GM19328 (cell line): ENCODE results near the gene DHX9.
A peak's percentile ranks its signal among the peaks of the same experiment; 100 is the strongest.

ENCODE experiments used
- ATAC-seq: cut with Tn5 transposase; IDR thresholded peaks from one replicate; pipeline ENCODE4 v1.9.1; 2021; ENCODE audit warnings: mild to moderate bottlenecking, moderate library complexity; ENCODE audit not compliant: unreplicated experiment

DHX9 gene

DNA sequence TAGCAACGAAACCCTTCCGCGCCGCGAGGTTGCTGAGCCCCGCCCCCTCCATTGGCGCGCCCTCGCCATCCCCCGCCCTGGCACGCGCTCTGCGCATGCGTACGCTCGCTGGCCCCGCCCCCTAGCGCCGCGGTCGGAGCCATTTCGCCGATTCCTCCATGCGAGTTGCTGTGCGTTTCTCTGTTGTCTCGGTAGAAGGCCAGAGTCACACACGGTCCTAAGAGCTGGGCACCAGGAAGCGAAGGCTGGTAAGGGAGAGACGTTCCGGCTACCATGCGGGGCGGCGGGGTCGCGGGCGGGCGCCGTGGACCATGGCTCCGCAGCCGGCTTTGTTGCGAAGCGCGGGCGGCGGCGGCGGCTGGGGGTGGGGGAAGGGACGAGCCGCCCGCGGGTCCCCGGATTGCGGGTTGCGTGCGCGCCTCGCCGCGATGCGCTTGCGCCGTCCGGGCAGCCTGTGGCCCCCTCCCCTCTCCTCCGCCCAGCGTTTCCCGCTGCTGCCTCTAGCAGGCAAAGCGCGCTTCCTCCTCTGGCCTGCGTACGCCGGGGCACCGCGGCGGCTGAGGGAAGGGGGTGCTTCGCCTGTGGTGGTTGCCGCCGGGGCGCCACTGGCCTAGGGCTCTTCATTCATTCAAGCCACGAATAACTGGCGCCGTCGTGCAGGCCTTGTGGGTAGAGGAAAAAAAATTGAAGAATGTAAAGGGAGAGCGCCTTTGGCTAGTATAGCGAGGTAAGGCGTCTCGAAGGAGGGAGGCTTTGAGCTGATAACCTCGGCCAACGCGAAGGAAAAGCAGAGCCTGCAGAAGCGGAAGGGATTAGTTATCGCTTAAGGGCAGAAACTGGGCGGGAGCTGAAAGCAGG lies at the start of gene DHX9:
Gene DHX9 (plus strand): TSS at position 139 of the 858 bp plus-strand sequence. CDS start 3,220 bp downstream, outside the sequence.
- peak; percentile 81 for ATAC-seq

DNA sequence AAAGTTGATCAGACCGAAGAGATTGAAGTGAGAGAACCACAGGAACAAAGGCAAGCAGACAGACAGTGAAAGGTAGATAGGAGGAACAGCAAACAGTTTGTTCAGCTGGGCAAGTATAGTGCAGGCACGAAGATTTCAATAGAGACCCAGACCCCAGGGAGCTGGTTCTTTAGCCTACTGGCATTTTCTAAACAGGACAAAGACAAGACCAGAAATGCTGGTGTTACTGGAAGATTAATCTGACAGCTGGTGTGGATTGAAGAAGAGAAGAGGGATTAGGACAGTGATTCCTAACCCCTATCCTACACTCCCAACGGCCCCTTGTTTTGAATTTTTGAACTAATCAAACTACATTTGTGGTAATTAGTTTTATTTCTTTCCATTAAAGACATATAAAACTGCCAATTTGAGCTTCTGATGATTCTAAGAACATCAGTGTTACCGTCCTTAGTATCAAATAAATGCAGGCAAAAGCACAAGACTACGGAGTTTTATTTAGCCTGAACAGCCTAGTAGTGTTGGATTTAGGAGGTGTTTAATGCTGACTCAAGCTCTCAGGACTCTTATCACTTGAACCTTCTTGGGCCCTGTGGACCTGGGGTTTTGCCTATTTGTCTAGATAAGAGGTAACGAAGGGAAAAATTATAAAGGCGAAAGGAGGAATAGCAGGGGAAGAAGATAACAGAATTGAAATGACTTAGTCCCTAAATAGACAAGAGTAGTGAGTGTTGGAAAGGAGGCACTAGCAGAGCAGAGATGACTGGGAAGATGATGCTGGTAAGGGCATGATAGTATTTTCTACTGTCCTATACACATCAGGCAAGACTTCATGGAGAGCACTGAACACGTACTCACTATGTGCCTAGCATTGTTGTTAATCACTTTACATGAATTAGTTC lies 47.6 kb upstream of the DHX9 start:
- no peak for ATAC-seq

DNA sequence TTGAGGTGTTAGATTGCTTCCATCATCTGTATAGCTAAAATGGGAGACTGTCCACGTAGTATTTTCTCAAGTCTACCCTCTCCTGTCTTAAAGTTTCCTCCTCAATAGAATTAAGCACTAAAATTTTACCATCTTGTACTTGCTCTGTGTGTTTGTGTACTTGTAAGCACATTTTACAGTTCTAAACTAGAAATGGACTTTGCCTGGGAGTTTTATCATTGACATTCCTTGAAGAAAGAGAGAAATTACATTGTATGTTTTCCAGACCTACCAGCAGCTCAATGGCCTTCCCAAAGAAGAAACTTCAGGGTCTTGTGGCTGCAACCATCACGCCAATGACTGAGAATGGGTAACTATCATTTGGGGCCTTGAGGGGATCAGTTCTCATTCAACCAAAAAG lies 45.1 kb upstream of the DHX9 start:
- no peak for ATAC-seq

DNA sequence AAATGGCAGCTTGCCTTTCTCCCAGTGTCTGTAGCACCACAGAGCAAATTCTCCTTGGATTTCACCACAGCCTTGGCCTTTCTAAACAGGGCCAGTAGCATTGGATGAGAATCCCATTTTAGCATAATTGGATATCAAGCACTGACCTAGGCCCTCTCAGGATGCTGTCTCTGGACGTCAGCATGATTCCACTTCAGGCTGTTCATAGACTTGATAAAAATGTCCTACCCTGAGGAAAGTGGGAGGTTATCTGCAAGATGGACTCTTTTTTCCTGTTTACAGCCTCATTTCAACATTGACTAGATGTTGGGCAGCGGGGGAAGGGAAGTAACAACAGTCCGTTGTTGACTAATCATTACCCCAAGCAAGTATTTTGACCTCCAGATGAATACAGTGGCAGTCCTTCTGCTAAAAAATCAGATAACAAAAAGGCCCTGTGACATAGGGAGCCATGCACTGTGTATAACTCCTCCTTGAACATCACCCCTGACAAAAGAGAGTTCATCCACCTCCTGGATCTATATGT lies 44.4 kb upstream of the DHX9 start:
- ATAC-seq: no peak

DNA sequence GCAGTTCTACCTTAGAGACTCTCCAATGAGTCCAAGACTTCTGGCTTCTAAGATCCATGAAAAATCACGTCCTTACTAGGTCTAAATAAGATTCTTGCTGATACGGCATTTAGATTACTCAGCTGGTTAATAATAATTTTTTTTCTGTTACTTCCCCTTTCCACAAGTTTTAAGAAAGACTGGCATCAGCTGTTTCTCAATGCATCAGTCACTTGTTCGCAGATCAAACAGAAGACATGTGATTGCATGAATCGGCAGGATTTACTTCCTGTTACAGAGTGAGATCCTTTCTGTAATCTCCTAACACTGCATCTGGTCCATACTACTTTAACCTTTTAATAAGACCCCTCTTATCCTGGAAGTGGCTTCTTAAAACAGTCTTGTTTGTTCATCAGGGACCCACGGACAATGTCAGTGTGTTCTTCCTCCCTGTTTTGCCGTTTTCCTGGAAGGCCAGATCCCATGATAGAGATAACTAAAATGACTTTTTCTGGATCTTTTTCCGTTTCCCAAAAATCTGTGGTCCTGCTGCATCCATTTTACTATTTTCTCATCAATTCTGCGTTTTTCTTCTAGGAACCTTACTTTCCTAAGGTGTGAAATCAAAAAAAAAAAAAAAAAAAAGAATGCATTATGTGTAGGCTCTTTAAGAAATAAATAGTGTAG lies 43.5 kb upstream of the DHX9 start:
- ATAC-seq: no peak

DNA sequence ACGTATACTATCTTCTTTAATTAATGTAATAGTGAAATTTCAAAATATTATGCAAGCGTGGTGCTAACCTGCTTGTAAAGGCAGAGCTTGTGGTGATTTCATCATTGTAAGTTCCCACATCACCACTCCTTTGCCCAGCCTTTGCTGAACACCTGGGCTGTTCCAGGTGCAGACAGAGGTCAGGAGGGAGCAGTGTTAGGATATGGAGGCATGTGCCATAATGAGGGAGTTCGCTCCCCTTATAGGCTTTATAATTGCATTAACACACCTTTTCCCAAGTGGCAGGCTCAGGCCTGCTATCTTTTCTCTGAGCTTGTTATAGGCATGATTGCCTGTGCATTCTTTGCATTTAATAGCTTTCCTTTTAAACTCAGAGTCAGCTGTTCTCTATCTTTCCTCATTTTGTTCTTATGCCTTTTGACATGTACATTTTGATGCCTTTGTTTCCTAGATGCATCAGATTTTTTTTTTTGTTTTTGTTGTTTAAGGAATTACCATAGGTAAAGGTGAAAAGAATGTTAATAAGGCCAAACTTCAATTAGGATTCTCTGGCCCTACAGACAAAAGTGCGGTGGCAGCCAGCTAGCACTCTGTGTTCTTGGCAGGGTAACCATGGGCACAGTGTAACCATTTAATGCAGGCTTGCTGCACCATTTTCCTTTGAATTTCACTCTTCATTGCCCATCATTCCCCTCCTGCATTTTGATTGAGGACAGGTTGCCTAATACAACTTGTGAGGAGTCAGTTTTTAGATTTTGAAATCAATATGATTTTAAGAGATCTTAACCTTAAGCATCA lies 36.9 kb upstream of the DHX9 start:
- ATAC-seq: no peak

DNA sequence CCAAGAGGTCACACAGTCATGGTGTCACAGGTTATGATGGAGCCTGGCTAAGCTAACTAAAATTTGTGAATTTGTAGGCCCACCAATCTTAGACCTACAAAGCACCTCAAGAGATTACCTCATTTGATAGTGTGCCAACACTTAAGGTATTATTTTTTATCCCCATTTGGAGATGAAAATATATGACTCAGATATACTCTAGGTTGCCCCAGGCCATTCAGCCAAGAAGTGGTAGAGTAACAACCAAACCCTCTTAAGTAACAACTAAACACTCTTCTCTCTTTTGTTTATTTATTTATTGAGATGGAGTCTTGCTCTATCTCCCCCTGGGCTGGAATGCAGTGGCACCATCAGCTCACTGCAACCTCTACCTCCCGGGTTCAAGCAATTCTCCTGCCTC lies 35.3 kb upstream of the DHX9 start:
- no peak for ATAC-seq

DNA sequence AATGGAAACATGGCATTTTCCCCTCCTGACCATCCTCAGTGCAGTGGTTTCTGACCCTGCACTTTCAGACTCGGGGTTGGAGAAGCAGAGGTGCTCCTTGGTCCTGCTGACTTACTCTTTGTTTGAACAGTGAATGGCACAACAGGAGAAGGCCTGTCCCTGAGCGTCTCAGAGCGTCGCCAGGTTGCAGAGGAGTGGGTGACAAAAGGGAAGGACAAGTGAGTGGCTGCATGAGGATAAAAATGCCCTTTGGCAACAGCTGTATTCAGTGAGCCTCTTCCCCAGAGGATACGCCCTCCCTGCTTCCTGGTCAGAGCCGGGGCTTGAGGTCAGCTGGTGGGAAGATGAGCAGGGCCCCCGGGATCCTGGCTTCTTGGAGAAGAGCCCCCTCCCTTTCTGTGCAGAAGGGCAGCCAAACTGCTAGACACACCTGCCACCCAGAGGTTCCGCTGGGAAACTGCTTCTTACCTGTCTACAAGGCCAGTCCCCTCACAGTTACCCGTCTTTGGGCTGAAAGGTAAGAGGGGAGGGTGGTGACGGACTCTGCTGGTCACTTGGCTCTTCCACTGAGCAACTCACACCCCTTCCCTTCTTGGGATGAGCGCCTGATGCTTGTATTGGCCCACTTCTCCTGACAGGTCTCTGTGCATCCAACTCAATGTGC lies 33.0 kb upstream of the DHX9 start:
- ATAC-seq: no peak

DNA sequence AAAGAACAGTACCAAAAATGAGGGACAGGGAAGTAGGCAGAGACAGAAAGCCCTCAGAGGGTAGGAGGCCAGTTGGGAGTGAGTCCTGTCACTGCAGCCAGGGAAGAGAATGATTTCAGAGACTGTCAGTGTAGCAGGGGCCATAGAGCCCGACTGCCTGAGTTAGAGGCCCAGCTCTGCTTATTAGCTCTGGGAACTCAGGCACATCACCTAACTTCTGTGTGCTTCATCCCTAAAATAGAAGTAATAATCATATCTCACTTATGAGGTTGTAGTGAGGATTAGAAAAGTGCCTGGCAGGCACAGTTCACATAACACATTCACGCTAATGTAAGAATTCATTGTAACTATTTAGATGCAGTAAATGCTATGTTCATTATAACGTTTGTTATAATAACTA lies 31.2 kb upstream of the DHX9 start:
- ATAC-seq: no peak

DNA sequence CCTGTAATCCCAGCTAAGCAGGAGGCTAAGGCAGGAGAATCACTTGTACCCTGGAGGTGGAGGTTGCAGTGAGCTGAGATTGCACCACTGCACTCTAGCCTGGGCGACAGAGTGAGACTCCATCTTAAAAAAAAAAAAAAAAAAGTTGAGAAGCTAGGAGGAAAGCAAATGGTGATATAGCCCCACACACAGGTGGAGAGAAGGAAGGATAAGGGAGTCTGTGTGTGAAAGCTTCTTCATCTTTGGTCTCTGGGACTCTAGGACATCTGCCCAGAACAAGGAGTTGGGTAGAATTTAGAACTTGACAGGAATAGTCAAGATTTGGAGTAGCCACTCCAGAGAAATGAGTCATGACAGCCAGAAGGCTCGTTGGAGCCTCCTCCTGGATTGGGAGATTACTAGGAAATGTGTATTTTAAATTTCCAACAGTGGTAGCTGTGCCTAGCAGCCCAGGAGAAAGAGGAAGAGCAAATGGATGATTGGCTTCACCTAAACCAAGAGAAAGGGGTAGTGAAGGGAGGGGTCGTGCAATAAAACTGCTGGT lies 29.7 kb upstream of the DHX9 start:
- ATAC-seq: no peak

DNA sequence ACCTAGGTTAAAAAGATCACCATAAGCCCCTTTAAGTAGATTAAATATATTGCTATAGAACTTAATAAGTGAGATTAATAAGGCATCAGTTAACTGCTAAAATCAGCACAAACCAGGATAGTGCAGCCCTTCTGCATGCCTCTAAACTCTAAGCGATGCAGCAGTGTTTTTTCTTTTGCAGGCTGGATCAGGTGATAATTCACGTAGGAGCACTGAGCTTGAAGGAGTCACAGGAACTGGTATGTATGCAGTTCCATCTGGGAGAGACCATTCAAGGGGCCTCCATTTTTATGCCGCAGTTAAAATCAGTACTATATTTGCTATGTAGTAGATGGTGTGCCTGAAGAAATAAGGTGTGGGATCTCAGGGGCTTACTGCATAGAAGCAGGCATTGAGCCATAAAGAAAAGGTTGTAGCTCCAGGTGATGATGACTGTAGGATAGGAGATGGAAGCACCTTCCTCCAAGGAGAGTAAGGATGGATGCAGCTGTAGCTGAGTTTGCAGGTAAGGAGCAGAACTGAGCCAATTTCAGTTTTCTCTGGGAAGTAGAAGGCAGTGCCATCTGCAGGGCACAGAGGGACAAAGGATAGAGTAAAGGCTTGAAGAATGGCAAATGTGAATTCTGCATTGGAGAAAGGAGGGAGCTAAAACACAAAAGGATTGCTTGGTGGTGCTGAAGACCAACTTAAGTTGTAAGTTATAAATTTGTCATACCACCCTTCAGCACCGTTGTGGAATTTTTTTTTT lies 27.0 kb upstream of the DHX9 start:
- ATAC-seq: no peak

DNA sequence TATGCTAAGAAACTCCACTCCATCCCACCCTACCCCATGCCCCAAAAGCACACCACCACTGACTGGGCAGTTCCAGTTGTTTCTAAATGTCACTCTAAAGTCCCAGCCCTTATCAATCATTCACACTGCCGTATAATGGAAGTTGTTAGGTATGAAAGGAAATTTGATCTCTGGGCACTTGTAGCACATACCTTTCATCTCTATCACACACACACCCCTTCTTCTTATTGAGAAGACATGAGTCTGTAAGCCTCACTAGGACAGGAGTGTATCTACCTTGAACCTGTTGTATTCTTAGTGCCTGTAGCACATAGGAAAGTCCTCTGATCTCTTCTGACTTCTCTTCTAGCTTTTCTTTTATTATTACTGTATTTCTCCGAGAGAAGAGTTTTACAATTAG lies 22.3 kb upstream of the DHX9 start:
- no peak for ATAC-seq

DNA sequence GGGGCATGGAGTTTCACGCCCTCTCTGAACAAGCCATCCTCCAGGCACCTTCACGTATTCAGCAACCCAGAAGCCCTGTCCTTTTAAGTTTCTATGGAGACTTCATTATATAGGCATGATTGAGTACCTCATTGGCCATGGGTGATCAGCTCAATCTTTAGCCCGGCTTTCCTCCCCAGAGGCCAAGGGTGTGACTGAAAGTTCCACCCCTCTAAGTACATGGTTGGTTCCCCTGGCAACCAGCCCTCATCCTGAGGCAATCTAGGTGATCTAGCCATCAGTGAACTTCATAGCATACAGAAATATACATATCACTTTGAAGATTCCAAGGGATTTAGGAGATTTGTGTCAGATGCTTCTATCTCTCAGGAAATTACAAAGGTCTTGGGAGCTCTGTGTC lies 21.3 kb upstream of the DHX9 start:
- no peak for ATAC-seq

DNA sequence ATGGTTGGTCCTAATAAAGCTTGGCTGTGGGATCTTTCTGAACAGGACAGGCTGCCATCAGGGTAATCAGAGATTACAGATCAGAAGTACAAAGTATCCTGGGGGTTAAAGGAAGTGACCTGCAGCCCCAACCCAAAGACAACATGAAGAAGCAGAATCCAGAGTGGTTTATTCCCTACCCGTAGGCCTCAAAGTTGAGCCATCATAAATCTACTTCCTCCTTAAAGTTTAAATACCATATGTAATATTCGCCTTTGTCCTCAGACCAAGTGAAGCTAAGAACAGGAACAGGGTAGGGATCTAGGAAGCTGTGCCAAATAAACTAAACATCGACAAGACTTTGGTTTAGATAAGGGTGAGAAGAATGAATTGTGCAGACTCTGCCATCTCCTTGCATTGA lies 15.9 kb upstream of the DHX9 start:
- ATAC-seq: no peak

DNA sequence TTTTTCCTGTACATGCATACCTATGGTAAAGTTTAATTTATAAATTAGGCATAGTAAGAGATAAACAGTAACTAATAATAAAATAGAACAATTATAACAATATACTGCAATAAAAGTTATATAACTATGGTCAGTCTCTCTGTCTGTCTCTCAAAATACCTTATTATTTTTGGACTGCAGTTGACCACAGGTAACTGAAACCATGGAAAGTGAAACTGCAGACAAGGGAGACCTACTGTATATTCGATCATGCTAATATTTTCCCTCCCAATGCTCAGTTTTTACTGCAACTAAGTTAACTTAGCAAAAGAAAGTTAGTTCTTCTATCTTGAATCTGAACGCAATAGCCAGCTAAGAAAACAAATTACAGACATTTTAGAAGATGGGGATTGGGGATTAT lies 12.3 kb upstream of the DHX9 start:
- no peak for ATAC-seq

DNA sequence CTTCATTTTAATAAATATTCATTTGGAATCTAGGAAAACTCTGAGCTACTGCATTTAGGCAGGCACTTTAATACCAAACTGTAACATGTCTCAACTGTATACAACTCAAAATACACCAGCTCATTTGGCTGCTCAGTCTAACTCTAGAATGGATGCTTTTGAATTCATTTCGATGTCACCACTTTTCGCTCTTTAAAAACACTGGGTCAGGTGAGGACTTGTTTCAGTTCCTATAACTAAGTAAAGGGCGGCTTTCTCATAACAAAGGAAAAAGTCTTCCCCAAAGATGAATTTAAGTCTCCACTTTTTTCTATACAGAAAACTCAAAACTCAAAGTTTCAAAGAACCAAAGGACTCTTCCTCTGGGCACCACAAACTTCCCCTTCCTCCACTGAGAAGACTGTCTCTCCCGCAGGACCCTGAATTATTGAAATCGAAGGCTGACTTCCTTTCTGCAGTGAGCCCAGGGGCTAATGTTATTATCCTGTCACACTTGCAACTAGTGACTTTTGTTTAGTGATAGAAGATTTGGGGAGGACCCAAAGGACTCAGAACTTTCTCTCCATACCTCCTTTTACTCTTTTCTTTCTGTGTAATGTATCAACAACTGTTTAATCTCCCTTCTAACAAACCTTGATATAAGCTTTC lies 9.7 kb upstream of the DHX9 start:
- ATAC-seq: no peak

DNA sequence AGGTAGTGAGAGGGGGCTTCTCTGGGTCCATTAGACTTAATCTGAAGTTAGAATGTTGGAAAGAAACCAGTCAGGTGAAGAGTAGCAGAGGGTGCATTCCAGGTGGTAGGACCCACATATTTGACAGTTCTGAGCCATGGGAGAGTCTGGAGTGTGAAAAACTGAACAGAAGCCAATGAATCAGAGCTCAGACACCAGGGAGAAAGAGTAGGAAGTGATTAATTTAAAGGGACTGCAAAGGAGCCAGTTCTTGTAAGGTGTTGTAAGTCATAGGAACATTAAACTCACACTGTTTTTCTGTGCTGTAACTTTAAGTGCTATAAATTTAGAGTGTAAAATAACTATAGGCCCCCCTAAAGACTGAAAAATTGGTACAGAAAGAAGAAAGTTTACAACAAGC lies 5.9 kb upstream of the DHX9 start:
- ATAC-seq: no peak

DNA sequence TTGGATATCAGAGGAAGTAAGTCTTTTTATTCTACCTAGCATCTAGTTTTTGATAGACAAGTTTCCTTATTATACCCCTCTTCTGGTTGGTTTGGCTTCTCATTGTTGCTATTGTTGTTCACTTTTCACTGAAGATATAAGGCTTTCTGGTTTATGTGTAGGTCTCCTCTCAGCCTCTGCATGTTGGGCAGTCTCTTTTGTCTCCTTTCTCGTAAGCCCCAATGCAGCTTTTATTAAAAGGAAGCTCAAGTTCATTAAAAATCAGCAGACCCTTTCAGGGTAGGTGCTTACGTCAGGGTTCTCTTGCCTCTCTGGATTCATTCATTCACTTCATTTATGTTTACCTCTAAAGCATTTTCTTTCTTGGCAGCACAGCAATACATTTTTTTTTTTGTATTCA lies 4.8 kb upstream of the DHX9 start:
- ATAC-seq: no peak
